ENCODE data around the gene SLC35D1. TPM values are rescaled to one million over a fixed set of nuclear protein-coding genes. Genes with fewer than 3 reads are reported as not detected.
"Not testable (repeated sequence)": the region's sequence is repeated elsewhere in the genome, so short reads cannot be mapped to it uniquely, and the experiment has no call there.

The SLC35D1 gene
- total and polyA plus RNA-seq, 10 of the 15 experiments (the other 5 are each of a cell fraction or from before 2014, with no cell fraction given) = 2.9 to 12.4 (median 8.6) TPM

GRCh38 chr1:67072749-67073148, 18.8 kb upstream of the SLC35D1 start (continued):
- TF ChIP-seq, protein P1, sequence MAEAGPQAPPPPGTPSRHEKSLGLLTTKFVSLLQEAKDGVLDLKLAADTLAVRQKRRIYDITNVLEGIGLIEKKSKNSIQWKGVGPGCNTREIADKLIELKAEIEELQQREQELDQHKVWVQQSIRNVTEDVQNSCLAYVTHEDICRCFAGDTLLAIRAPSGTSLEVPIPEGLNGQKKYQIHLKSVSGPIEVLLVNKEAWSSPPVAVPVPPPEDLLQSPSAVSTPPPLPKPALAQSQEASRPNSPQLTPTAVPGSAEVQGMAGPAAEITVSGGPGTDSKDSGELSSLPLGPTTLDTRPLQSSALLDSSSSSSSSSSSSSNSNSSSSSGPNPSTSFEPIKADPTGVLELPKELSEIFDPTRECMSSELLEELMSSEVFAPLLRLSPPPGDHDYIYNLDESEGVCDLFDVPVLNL (IDR thresholded peaks at IDR 0.05; ENCODE audit: low read depth, low read length) = no peak
- TF ChIP-seq MEF2B (IDR thresholded peaks at IDR 0.05; ENCODE audit: partially characterized antibody, poor library complexity, severe bottlenecking) (no peak), ZNF274 (IDR thresholded peaks at IDR 0.05; ENCODE audit: insufficient read depth, insufficient read length) (no peak), SIX5 (IDR thresholded peaks at IDR 0.05; ENCODE audit: low read depth, low read length, severe bottlenecking) (no peak), CBFB (IDR thresholded peaks at IDR 0.05; ENCODE audit: low read depth) (no peak), RAD21 (IDR thresholded peaks at IDR 0.05; ENCODE audit: insufficient read depth, low read depth, low read length) (no peak), SMC3 (IDR thresholded peaks at IDR 0.05; ENCODE audit: borderline replicate concordance, low read length) (no peak)

DNA sequence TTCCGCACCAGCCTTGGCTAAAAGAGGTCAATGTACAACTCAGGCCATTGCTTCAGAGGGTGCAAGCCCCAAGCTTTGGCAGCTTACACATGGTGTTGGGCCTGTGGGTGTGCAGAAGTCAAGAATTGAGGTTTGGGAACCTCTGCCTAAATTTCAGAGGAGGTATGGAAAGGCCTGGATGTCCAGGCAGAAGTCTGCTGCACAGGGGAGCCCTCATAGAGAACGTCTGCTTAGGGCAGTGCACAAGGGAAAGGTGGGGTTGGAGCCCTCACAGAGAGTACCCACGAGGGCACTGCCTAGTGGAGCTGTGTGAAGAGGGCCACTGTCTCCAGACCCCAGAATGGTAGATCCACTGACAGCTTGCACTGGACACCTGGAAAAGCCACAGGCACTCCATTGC, 13.7 kb upstream of the SLC35D1 start:
- WGBS (ENCODE audit: insufficient coverage, insufficient replicate concordance, low lambda C conversion rate, missing lambda C conversion rate) = 42% methylated on average over 3 of the region's 3 CpGs
- BruUV-seq (replicated peaks) = not testable (repeated sequence)

More for the DNA sequence above, 13.7 kb upstream of the SLC35D1 start:
- H4K20me1 ChIP-seq (ENCODE audit: control insufficient read depth, insufficient read depth); H3K27me3 ChIP-seq (replicated peaks in 1 of 2; ENCODE audit: control insufficient read depth in 2 of 2, insufficient read depth in 2 of 2, low read length in 1 of 2); RAD21 ChIA-PET (ENCODE audit: unreplicated experiment); H3K4me2 ChIP-seq (ENCODE audit: control insufficient read depth, insufficient read depth); H3K36me3 ChIP-seq (ENCODE audit: control insufficient read depth in 2 of 2, insufficient read depth in 2 of 2, low read length in 1 of 2); in situ Hi-C loops (cut with MboI); intact Hi-C loops (cut with micrococcal nuclease; ENCODE audit: unreplicated experiment); H2AFZ ChIP-seq (ENCODE audit: control insufficient read depth, low read depth, low read length); H3K4me3 ChIP-seq; DNase-seq (ENCODE audit: low read depth, low spot score); SMC1A ChIA-PET (ENCODE audit: uncharacterized antibody, unreplicated experiment); POLR2A ChIA-PET; CTCF ChIA-PET; ATAC-seq; H3K9me3 ChIP-seq (replicated peaks; ENCODE audit: control insufficient read depth, insufficient read depth, low read length); H3K27ac ChIP-seq (ENCODE audit: control insufficient read depth, insufficient read depth); H3K4me1 ChIP-seq (ENCODE audit: control insufficient read depth, insufficient read depth, low read length); H3K9ac ChIP-seq (ENCODE audit: control insufficient read depth, insufficient read depth, low read length); FAIRE-seq; H3K79me2 ChIP-seq (ENCODE audit: control insufficient read depth, insufficient read depth, low read length): not testable (repeated sequence)
- 0 out of 2 replicates have a peak, but pooled peaks have one; percentile 30 for TF ChIP-seq CBX5 (IDR thresholded peaks at IDR 0.05; ENCODE audit: low read depth)
